Activated CD4-positive, alpha-beta T cell treated with anti-CD3 and anti-CD28 coated beads for 36 hours (primary cell): Measurements from ENCODE around the gene SCYGR5. TPM values are rescaled to one million over a fixed set of nuclear protein-coding genes. Genes with fewer than 3 reads are reported as not detected.

Experiments used
- ATAC-seq: fragments of 200-7000 bp; cut with Tn5 transposase; one replicate; pipeline ENCODE4 v1.10.0; 2021; ENCODE audit warnings: mild to moderate bottlenecking, moderate library complexity
- CTCF ChIA-PET: fragments of 350-600 bp; sonication (Branson Sonifier 250); formaldehyde crosslinking; loops from one replicate; lab custom pipeline; 2021; ENCODE audit warnings: antibody characterized with exemption; lab: Charles Lee
- POLR2A ChIA-PET: fragments of 350-600 bp; sonication (Branson Sonifier 250); formaldehyde crosslinking; loops from one replicate; lab custom pipeline; 2021; ENCODE audit warnings: antibody characterized with exemption, inconsistent platforms; lab: Charles Lee
- DNase-seq: peaks from one replicate; pipeline ENCODE4 v3.0.0-alpha.2; 2020
- H3K27ac Mint-ChIP-seq: one replicate; pipeline ENCODE4 v1.8.0; 2021; ENCODE audit warnings: mixed read lengths
- H3K27me3 Mint-ChIP-seq: one replicate; pipeline ENCODE4 v1.8.0; 2021; ENCODE audit warnings: mixed read lengths
- H3K36me3 Mint-ChIP-seq: one replicate; pipeline ENCODE4 v1.8.0; 2021; ENCODE audit warnings: low read depth, mixed read lengths
- H3K4me1 Mint-ChIP-seq: one replicate; pipeline ENCODE4 v1.8.0; 2021; ENCODE audit warnings: mixed read lengths
- H3K4me3 Mint-ChIP-seq: one replicate; pipeline ENCODE4 v1.8.0; 2021; ENCODE audit warnings: mild to moderate bottlenecking, moderate library complexity, mixed read lengths
- H3K9me3 Mint-ChIP-seq: one replicate; pipeline ENCODE4 v1.8.0; 2021; ENCODE audit warnings: low read depth, mixed read lengths
- intact Hi-C, 2 experiments: fragments of 100-400 bp; cut with DNase I in 1 of 2; cut with micrococcal nuclease in 1 of 2; formaldehyde crosslinking; loops; one replicate each; pipeline versions ENCODE4 v1.14.2 to v1.15.1; 2022 to 2024; cut with DNase I, micrococcal nuclease
- total RNA-seq, 2 experiments: library from RNA; stranded (reverse); gene quantifications; one replicate each; pipeline ENCODE4 v1.2.3, GENCODE V29; 2021

Gene SCYGR5
- total RNA-seq, 2 experiments from 2014 or later: not detected

- Mint-ChIP-seq H3K9me3 (no peaks in the 10 kb centered on the region), H3K4me1 (no peaks in the 10 kb centered on the region), H3K4me3 (no peak overlapping the region), H3K27me3 (peaks cover 2% of the 10 kb centered on the region), H3K27ac (no peak overlapping the region), H3K36me3 (no peaks in the 10 kb centered on the region)
- POLR2A ChIA-PET: no interaction called here
- CTCF ChIA-PET: interaction anchor here (0.6 kb wide), 1 partner anchor 17 kb away, joined by 3 read pairs; no protein-coding TSS in a partner anchor
- intact Hi-C loops: no loop called here
- DNase-seq: no peak
- no peak for ATAC-seq
Measured at GRCh38 chr2:227674485-227674884, 7.9 kb downstream of the SCYGR5 start.

- ChIA-PET POLR2A (no interaction called here), CTCF (no interaction called here)
- Mint-ChIP-seq H3K36me3 (no peaks in the 10 kb centered on the region), H3K27me3 (peaks cover 2% of the 10 kb centered on the region), H3K4me1 (no peaks in the 10 kb centered on the region), H3K27ac (no peak overlapping the region), H3K4me3 (no peak overlapping the region), H3K9me3 (no peaks in the 10 kb centered on the region)
- ATAC-seq (no peak), DNase-seq (no peak)
- intact Hi-C loops: no loop called here
Measured at GRCh38 chr2:227677928-227678327, 11.3 kb downstream of the SCYGR5 start.

GRCh38 chr2:227684258-227684657 is 17.7 kb downstream of the SCYGR5 start:
- ATAC-seq: no peak
- CTCF ChIA-PET: interaction anchor here (0.6 kb wide), 1 partner anchor 30 kb away, joined by 5 read pairs; no protein-coding TSS in a partner anchor
- no peak overlapping the region for H3K4me3 Mint-ChIP-seq

GRCh38 chr2:227687189-227687588 is 20.6 kb downstream of the SCYGR5 start:
- no peak overlapping the region for H3K4me3 Mint-ChIP-seq
- no peak for DNase-seq
- H3K27me3 Mint-ChIP-seq: peaks cover 19% of the 10 kb centered on the region
- intact Hi-C loops: no loop called here
- no peak overlapping the region for H3K27ac Mint-ChIP-seq
- ATAC-seq: no peak
- CTCF ChIA-PET: interaction anchor here (1.5 kb wide), 1 partner anchor 29 kb away, joined by 4 read pairs; no protein-coding TSS in a partner anchor
- H3K9me3 Mint-ChIP-seq: no peaks in the 10 kb centered on the region
- POLR2A ChIA-PET: no interaction called here
- H3K36me3 Mint-ChIP-seq: no peaks in the 10 kb centered on the region
- no peaks in the 10 kb centered on the region for H3K4me1 Mint-ChIP-seq

More at GRCh38 chr2:227684258-227684657, 17.7 kb downstream of the SCYGR5 start:
- intact Hi-C loops: no loop called here
- POLR2A ChIA-PET: no interaction called here
- Mint-ChIP-seq H3K27ac (no peak overlapping the region), H3K27me3 (peaks cover 12% of the 10 kb centered on the region), H3K4me1 (no peaks in the 10 kb centered on the region), H3K36me3 (no peaks in the 10 kb centered on the region), H3K9me3 (no peaks in the 10 kb centered on the region)
- DNase-seq: no peak

GRCh38 chr2:227696990-227697679 is 30.5 kb downstream of the SCYGR5 start:
- DNase-seq (no peak), ATAC-seq (no peak)
- H3K4me3 Mint-ChIP-seq: no peak overlapping the region
- POLR2A ChIA-PET: no interaction called here
- H3K27me3 Mint-ChIP-seq: peaks cover 4% of the 10 kb centered on the region
- intact Hi-C loops: no loop called here
- no peaks in the 10 kb centered on the region for H3K4me1 Mint-ChIP-seq
- no peak overlapping the region for H3K27ac Mint-ChIP-seq
- H3K36me3 Mint-ChIP-seq: no peaks in the 10 kb centered on the region
- no peaks in the 10 kb centered on the region for H3K9me3 Mint-ChIP-seq
- CTCF ChIA-PET: interaction anchor here (1.0 to 1.5 kb wide), 3 partner anchors 9 to 39 kb away, joined by 3 to 7 read pairs (median 3); no protein-coding TSS in a partner anchor

- Mint-ChIP-seq H3K27me3 (peaks cover 8% of the 10 kb centered on the region), H3K9me3 (no peaks in the 10 kb centered on the region), H3K4me3 (no peak overlapping the region), H3K36me3 (no peaks in the 10 kb centered on the region), H3K27ac (no peak overlapping the region), H3K4me1 (no peaks in the 10 kb centered on the region)
- ATAC-seq (no peak), DNase-seq (no peak)
- POLR2A ChIA-PET: no interaction called here
- intact Hi-C loops: no loop called here
- CTCF ChIA-PET: no interaction called here
Measured at GRCh38 chr2:227701556-227701955, 35.0 kb downstream of the SCYGR5 start.

- H3K36me3 Mint-ChIP-seq: no peaks in the 10 kb centered on the region
- no peak overlapping the region for H3K27ac Mint-ChIP-seq
Measured at GRCh38 chr2:227703280-227703732, 36.7 kb downstream of the SCYGR5 start.

GRCh38 chr2:227703961-227704360 is 37.4 kb downstream of the SCYGR5 start:
- H3K4me1 Mint-ChIP-seq: no peaks in the 10 kb centered on the region
- H3K4me3 Mint-ChIP-seq: no peak overlapping the region
- ChIA-PET POLR2A (no interaction called here), CTCF (interaction anchor here (0.6 to 1.0 kb wide), 2 partner anchors 46 to 62 kb away, joined by 3 to 4 read pairs; no protein-coding TSS in a partner anchor)
- intact Hi-C loops: no loop called here
- no peaks in the 10 kb centered on the region for H3K9me3 Mint-ChIP-seq
- no peak for DNase-seq
- no peak overlapping the region for H3K27ac Mint-ChIP-seq
- no peak for ATAC-seq
- H3K36me3 Mint-ChIP-seq: no peaks in the 10 kb centered on the region
- peaks cover 10% of the 10 kb centered on the region for H3K27me3 Mint-ChIP-seq

More at GRCh38 chr2:227703280-227703732, 36.7 kb downstream of the SCYGR5 start:
- no peak overlapping the region for H3K4me3 Mint-ChIP-seq
- peaks cover 10% of the 10 kb centered on the region for H3K27me3 Mint-ChIP-seq
- DNase-seq (no peak), ATAC-seq (no peak)
- no peaks in the 10 kb centered on the region for H3K9me3 Mint-ChIP-seq
- no peaks in the 10 kb centered on the region for H3K4me1 Mint-ChIP-seq
- intact Hi-C loops: no loop called here
- POLR2A ChIA-PET: no interaction called here
- CTCF ChIA-PET: interaction anchor here (1.0 kb wide), 1 partner anchor 62 kb away, joined by 3 read pairs; no protein-coding TSS in a partner anchor

- Mint-ChIP-seq H3K4me3 (no peak overlapping the region), H3K27ac (no peak overlapping the region), H3K4me1 (no peaks in the 10 kb centered on the region), H3K9me3 (no peaks in the 10 kb centered on the region), H3K36me3 (no peaks in the 10 kb centered on the region), H3K27me3 (peaks cover 10% of the 10 kb centered on the region)
- ChIA-PET CTCF (interaction anchor here (0.6 to 1.1 kb wide), 3 partner anchors 49 to 1468 kb away, joined by 3 to 4 read pairs (median 3); no protein-coding TSS in a partner anchor), POLR2A (no interaction called here)
- intact Hi-C loops: no loop called here
- no peak for DNase-seq
- ATAC-seq: no peak
Measured at GRCh38 chr2:227706859-227707258, 40.3 kb downstream of the SCYGR5 start.

- Mint-ChIP-seq H3K36me3 (no peaks in the 10 kb centered on the region), H3K4me1 (no peaks in the 10 kb centered on the region), H3K27me3 (peaks cover 10% of the 10 kb centered on the region), H3K9me3 (no peaks in the 10 kb centered on the region), H3K4me3 (no peak overlapping the region), H3K27ac (no peak overlapping the region)
- intact Hi-C loops: no loop called here
- ATAC-seq (no peak), DNase-seq (no peak)
- POLR2A ChIA-PET: no interaction called here
- CTCF ChIA-PET: no interaction called here
Measured at GRCh38 chr2:227707390-227707789, 40.8 kb downstream of the SCYGR5 start.

- no peak overlapping the region for H3K4me3 Mint-ChIP-seq
- H3K27me3 Mint-ChIP-seq: peaks cover 6% of the 10 kb centered on the region
- H3K27ac Mint-ChIP-seq: no peak overlapping the region
- no peaks in the 10 kb centered on the region for H3K36me3 Mint-ChIP-seq
- ChIA-PET CTCF (interaction anchor here (0.9 to 1.2 kb wide), 2 partner anchors 14 to 53 kb away, joined by 3 read pairs; no protein-coding TSS in a partner anchor), POLR2A (no interaction called here)
- no peak for ATAC-seq
- intact Hi-C loops: no loop called here
- no peaks in the 10 kb centered on the region for H3K4me1 Mint-ChIP-seq
- DNase-seq: no peak
- H3K9me3 Mint-ChIP-seq: no peaks in the 10 kb centered on the region
Measured at GRCh38 chr2:227710986-227711385, 44.4 kb downstream of the SCYGR5 start.

GRCh38 chr2:227713291-227713690 is 46.7 kb downstream of the SCYGR5 start:
- Mint-ChIP-seq H3K4me3 (no peak overlapping the region), H3K9me3 (no peaks in the 10 kb centered on the region), H3K27me3 (peaks cover 8% of the 10 kb centered on the region), H3K27ac (no peak overlapping the region), H3K4me1 (peaks cover 4% of the 10 kb centered on the region), H3K36me3 (no peaks in the 10 kb centered on the region)
- intact Hi-C loops: no loop called here
- DNase-seq (no peak), ATAC-seq (no peak)
- CTCF ChIA-PET: interaction anchor here (1.1 kb wide), 1 partner anchor 55 kb away, joined by 4 read pairs; no protein-coding TSS in a partner anchor
- POLR2A ChIA-PET: no interaction called here
